Measurements from ENCODE around the gene RTN3.

- TF ChIP-seq, protein P1, sequence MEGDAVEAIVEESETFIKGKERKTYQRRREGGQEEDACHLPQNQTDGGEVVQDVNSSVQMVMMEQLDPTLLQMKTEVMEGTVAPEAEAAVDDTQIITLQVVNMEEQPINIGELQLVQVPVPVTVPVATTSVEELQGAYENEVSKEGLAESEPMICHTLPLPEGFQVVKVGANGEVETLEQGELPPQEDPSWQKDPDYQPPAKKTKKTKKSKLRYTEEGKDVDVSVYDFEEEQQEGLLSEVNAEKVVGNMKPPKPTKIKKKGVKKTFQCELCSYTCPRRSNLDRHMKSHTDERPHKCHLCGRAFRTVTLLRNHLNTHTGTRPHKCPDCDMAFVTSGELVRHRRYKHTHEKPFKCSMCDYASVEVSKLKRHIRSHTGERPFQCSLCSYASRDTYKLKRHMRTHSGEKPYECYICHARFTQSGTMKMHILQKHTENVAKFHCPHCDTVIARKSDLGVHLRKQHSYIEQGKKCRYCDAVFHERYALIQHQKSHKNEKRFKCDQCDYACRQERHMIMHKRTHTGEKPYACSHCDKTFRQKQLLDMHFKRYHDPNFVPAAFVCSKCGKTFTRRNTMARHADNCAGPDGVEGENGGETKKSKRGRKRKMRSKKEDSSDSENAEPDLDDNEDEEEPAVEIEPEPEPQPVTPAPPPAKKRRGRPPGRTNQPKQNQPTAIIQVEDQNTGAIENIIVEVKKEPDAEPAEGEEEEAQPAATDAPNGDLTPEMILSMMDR (conservative IDR thresholded peaks at IDR 0.05; ENCODE audit: low read length), result no peak; the same call in 1 of the 2 replicates
- TF ChIP-seq EZH2phosphoT487 (IDR thresholded peaks at IDR 0.05; ENCODE audit: borderline replicate concordance, low read depth, low read length), result no peak
Observed at GRCh38 chr11:63767565-63768236, 86.4 kb downstream of the RTN3 start.

All from OCI-LY7 (cell line).